Measurements from ENCODE around the gene GTF2B.

The GTF2B gene

DNA sequence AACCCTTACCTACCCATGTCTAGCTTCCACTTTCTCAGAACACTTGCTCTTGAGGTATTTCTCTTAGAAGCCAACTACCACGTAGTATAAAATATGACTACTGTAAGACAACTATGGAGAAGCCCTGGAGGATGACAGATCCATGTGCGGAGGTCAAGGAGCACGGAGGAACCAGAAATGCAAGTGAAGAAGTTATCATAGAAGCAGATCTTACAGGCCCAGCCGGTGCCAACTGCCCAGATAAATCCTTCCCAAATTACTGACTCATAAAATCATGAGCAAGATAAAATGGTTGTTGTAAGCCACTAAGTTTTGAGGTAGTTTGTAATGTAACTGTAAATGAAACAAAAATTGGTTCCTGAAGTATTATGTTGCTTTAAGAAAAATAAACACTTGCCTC, 12.6 kb downstream of the GTF2B start:
- WGBS, 2 donors (ENCODE audit: extremely low coverage in 2 of 2, insufficient read length in 2 of 2, insufficient replicate concordance in 1 of 2), result no CpG with 5 or more reads among the region's 4 CpGs
- Histone ChIP-seq H4K91ac (ENCODE audit: low read depth, low read length, poor library complexity) (no peak overlapping the region), H3K18ac (ENCODE audit: low read length) (no peak overlapping the region)

DNA sequence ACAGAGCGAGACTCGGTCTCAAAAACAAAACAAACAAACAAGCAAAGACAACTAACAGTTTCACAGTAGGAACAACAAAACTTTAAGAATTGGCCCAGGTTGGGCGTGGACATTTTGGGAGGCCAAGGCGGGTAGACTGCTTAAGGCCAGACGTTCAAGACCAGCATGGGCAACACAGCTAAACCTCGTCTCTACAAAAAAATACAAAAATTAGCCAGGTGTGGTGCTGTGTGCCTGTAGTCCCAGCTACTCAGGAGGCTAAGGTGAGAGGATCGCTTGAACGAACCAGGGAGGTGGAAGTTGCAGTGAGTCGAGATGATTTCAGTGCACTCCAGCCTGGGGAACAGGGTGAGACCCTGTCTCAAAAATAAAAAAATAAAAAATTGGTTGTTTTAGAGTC, 13.5 kb downstream of the GTF2B start:
- H3K4ac ChIP-seq (ENCODE audit: low read length), result no peak overlapping the region
- H2BK120ac ChIP-seq (ENCODE audit: low read depth, low read length), result no peak overlapping the region
- H3K23ac ChIP-seq (ENCODE audit: low read depth, low read length, poor library complexity), result no peak overlapping the region
- H4K8ac ChIP-seq (ENCODE audit: low read depth, low read length), result no peak overlapping the region
- H2AFZ ChIP-seq (ENCODE audit: low read length), result no peak overlapping the region
- no peak overlapping the region for H2AK5ac ChIP-seq (ENCODE audit: low read depth, low read length)
- H3K4me3 ChIP-seq (ENCODE audit: low read length in 2 of 2), result no peak overlapping the region
- no peak overlapping the region for H3K18ac ChIP-seq (ENCODE audit: low read length)
- no CpG with 5 or more reads among the region's 9 CpGs for WGBS, 2 donors (ENCODE audit: extremely low coverage in 2 of 2, insufficient read length in 2 of 2, insufficient replicate concordance in 1 of 2)
- H3K79me1 ChIP-seq (ENCODE audit: low read depth, low read length), result no peaks in the 10 kb centered on the region
- H3K9ac ChIP-seq (ENCODE audit: low read depth, low read length, poor library complexity), result no peak overlapping the region
- H2BK15ac ChIP-seq (ENCODE audit: low read length), result no peak overlapping the region
- H3K4me1 ChIP-seq (ENCODE audit: control insufficient read depth in 2 of 2, insufficient read depth in 1 of 2, low read depth in 1 of 2, low read length in 2 of 2), result no peaks in the 10 kb centered on the region
- H2BK5ac ChIP-seq (ENCODE audit: low read length), result no peak overlapping the region
- no peak overlapping the region for H3K27ac ChIP-seq (replicated peaks; ENCODE audit: low read length)
- peaks cover 0 to 40% of the 10 kb centered on the region in 2 donors for H3K36me3 ChIP-seq (replicated peaks in 1 of 2; ENCODE audit: control insufficient read depth in 2 of 2, insufficient read depth in 2 of 2, low read length in 2 of 2)
- H2BK12ac ChIP-seq (ENCODE audit: low read length), result no peak overlapping the region
- no peaks in the 10 kb centered on the region for H3K27me3 ChIP-seq (ENCODE audit: control insufficient read depth in 3 of 3, insufficient read depth in 3 of 3, low read depth in 1 of 3, low read length in 3 of 3)
- no peak overlapping the region for H3K4me2 ChIP-seq (ENCODE audit: insufficient read depth, low read length, poor library complexity, severe bottlenecking)
- H4K91ac ChIP-seq (ENCODE audit: low read depth, low read length, poor library complexity), result no peak overlapping the region
- DNase-seq (ENCODE audit: low spot score), result no peak
- H3K14ac ChIP-seq (ENCODE audit: low read length), result no peak overlapping the region
- H3K9me3 ChIP-seq (replicated peaks in 1 of 2; ENCODE audit: control insufficient read depth in 2 of 2, insufficient read depth in 1 of 2, low read depth in 1 of 2, low read length in 2 of 2), result no peaks in the 10 kb centered on the region

More for the DNA sequence above, 12.6 kb downstream of the GTF2B start:
- H3K4me1 ChIP-seq (ENCODE audit: control insufficient read depth in 2 of 2, insufficient read depth in 1 of 2, low read depth in 1 of 2, low read length in 2 of 2), result no peaks in the 10 kb centered on the region
- H2BK15ac ChIP-seq (ENCODE audit: low read length), result no peak overlapping the region
- no peak overlapping the region for H3K4ac ChIP-seq (ENCODE audit: low read length)
- no peak overlapping the region for H2BK120ac ChIP-seq (ENCODE audit: low read depth, low read length)
- no peaks in the 10 kb centered on the region for H3K79me1 ChIP-seq (ENCODE audit: low read depth, low read length)
- H3K27ac ChIP-seq (replicated peaks; ENCODE audit: low read length), result no peak overlapping the region
- H3K36me3 ChIP-seq (replicated peaks in 1 of 2; ENCODE audit: control insufficient read depth in 2 of 2, insufficient read depth in 2 of 2, low read length in 2 of 2), result peaks cover 0 to 46% of the 10 kb centered on the region in 2 donors
- no peak overlapping the region for H4K8ac ChIP-seq (ENCODE audit: low read depth, low read length)
- no peaks in the 10 kb centered on the region for H3K27me3 ChIP-seq (ENCODE audit: control insufficient read depth in 3 of 3, insufficient read depth in 3 of 3, low read depth in 1 of 3, low read length in 3 of 3)
- no peak overlapping the region for H2AFZ ChIP-seq (ENCODE audit: low read length)
- no peak overlapping the region for H2BK5ac ChIP-seq (ENCODE audit: low read length)
- no peaks in the 10 kb centered on the region for H3K9me3 ChIP-seq (replicated peaks in 1 of 2; ENCODE audit: control insufficient read depth in 2 of 2, insufficient read depth in 1 of 2, low read depth in 1 of 2, low read length in 2 of 2)
- H3K23ac ChIP-seq (ENCODE audit: low read depth, low read length, poor library complexity), result no peak overlapping the region
- no peak overlapping the region for H3K4me3 ChIP-seq (ENCODE audit: low read length in 2 of 2)
- H2BK12ac ChIP-seq (ENCODE audit: low read length), result no peak overlapping the region
- no peak overlapping the region for H2AK5ac ChIP-seq (ENCODE audit: low read depth, low read length)
- no peak for DNase-seq (ENCODE audit: low spot score)
- no peak overlapping the region for H3K9ac ChIP-seq (ENCODE audit: low read depth, low read length, poor library complexity)
- no peak overlapping the region for H3K14ac ChIP-seq (ENCODE audit: low read length)
- no peak overlapping the region for H3K4me2 ChIP-seq (ENCODE audit: insufficient read depth, low read length, poor library complexity, severe bottlenecking)

DNA sequence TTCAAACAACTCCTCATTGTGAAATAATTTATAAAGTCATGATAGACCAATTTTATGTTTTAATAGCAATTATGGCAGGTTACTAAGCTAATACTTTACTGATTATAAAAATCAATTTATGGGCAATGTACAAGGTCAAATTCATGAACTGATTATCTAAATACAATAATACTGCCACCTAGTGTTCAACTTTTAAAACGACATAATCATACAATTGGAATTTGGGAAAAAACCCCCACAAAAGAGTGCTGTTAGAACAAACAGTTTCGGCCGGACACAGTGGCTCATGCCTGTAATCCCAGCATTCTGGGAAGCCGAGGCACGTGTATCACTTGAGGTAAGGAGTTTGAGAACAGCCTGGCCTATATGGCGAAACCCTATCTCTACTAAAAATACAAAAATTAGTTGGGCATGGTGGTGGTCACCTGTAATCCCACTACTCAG, 14.0 kb downstream of the GTF2B start:
- Histone ChIP-seq H2AFZ (ENCODE audit: low read length) (no peak overlapping the region), H3K79me1 (ENCODE audit: low read depth, low read length) (no peaks in the 10 kb centered on the region), H3K23ac (ENCODE audit: low read depth, low read length, poor library complexity) (no peak overlapping the region), H3K18ac (ENCODE audit: low read length) (no peak overlapping the region), H3K27ac (replicated peaks; ENCODE audit: low read length) (no peak overlapping the region), H3K4ac (ENCODE audit: low read length) (no peak overlapping the region), H3K27me3 (ENCODE audit: control insufficient read depth in 3 of 3, insufficient read depth in 3 of 3, low read depth in 1 of 3, low read length in 3 of 3) (no peaks in the 10 kb centered on the region), H3K4me1 (ENCODE audit: control insufficient read depth in 2 of 2, insufficient read depth in 1 of 2, low read depth in 1 of 2, low read length in 2 of 2) (no peaks in the 10 kb centered on the region), H3K14ac (ENCODE audit: low read length) (no peak overlapping the region), H2BK12ac (ENCODE audit: low read length) (no peak overlapping the region), H4K91ac (ENCODE audit: low read depth, low read length, poor library complexity) (no peak overlapping the region), H4K8ac (ENCODE audit: low read depth, low read length) (no peak overlapping the region), H3K4me3 (ENCODE audit: low read length in 2 of 2) (no peak overlapping the region), H3K9ac (ENCODE audit: low read depth, low read length, poor library complexity) (no peak overlapping the region), H2AK5ac (ENCODE audit: low read depth, low read length) (no peak overlapping the region), H2BK5ac (ENCODE audit: low read length) (no peak overlapping the region), H2BK120ac (ENCODE audit: low read depth, low read length) (no peak overlapping the region), H3K9me3 (replicated peaks in 1 of 2; ENCODE audit: control insufficient read depth in 2 of 2, insufficient read depth in 1 of 2, low read depth in 1 of 2, low read length in 2 of 2) (no peaks in the 10 kb centered on the region), H2BK15ac (ENCODE audit: low read length) (no peak overlapping the region), H3K4me2 (ENCODE audit: insufficient read depth, low read length, poor library complexity, severe bottlenecking) (no peak overlapping the region), H3K36me3 (replicated peaks in 1 of 2; ENCODE audit: control insufficient read depth in 2 of 2, insufficient read depth in 2 of 2, low read length in 2 of 2) (peaks cover 0 to 38% of the 10 kb centered on the region in 2 donors)
- WGBS, 2 donors (ENCODE audit: extremely low coverage in 2 of 2, insufficient read length in 2 of 2, insufficient replicate concordance in 1 of 2), result no CpG with 5 or more reads among the region's 6 CpGs
- DNase-seq (ENCODE audit: low spot score), result peak; percentile 14

DNA sequence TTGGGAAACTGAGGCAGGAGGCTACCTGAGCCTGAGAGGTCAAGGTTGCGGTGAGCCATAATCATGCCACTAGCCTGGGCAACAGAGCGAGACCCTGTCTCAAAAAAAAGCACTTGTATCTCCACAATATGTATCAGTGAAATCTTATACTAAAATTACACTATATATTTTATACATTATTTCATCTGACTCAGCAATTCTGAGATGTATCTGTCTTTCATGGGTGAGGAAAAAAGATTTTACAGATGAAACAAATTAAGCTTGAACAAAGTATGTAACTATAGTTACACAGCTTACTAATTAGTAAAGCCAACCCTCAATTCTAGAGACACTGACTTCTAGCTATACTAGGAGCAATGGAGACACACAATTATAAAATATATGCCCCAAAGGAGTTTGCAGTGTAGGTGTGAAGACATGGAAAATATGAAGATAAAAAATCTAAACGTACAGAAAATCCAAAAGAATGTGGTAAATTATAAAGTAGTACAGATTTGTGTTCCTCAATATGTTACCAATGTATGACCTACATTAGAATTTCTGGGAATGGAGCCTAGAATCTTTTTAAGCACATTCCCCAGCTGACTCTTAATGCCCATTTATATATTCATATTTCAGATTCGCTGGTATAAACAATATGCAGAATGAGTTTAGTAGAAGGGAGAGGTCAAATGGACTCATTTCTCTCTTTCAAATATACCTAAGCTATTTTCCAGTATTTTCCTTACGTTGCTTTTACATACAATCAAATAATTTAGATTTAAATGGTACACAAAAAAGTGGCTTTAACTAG, 14.6 kb downstream of the GTF2B start:
- no peaks in the 10 kb centered on the region for H3K79me1 ChIP-seq (ENCODE audit: low read depth, low read length)
- no peaks in the 10 kb centered on the region for H3K27me3 ChIP-seq (ENCODE audit: control insufficient read depth in 3 of 3, insufficient read depth in 3 of 3, low read depth in 1 of 3, low read length in 3 of 3)
- WGBS, 2 donors (ENCODE audit: extremely low coverage in 2 of 2, insufficient read length in 2 of 2, insufficient replicate concordance in 1 of 2), result no CpG with 5 or more reads among the region's 5 CpGs
- no peak for DNase-seq (ENCODE audit: low spot score)
- no peak overlapping the region for H3K4me2 ChIP-seq (ENCODE audit: insufficient read depth, low read length, poor library complexity, severe bottlenecking)
- H2BK120ac ChIP-seq (ENCODE audit: low read depth, low read length), result no peak overlapping the region
- H3K27ac ChIP-seq (replicated peaks; ENCODE audit: low read length), result no peak overlapping the region
- H3K14ac ChIP-seq (ENCODE audit: low read length), result no peak overlapping the region
- H3K4ac ChIP-seq (ENCODE audit: low read length), result no peak overlapping the region
- H2BK15ac ChIP-seq (ENCODE audit: low read length), result no peak overlapping the region
- H4K8ac ChIP-seq (ENCODE audit: low read depth, low read length), result no peak overlapping the region
- no peak overlapping the region for H4K91ac ChIP-seq (ENCODE audit: low read depth, low read length, poor library complexity)
- no peak overlapping the region for H2BK5ac ChIP-seq (ENCODE audit: low read length)
- no peak overlapping the region for H2AK5ac ChIP-seq (ENCODE audit: low read depth, low read length)
- no peak overlapping the region for H3K23ac ChIP-seq (ENCODE audit: low read depth, low read length, poor library complexity)
- H2BK12ac ChIP-seq (ENCODE audit: low read length), result no peak overlapping the region
- no peak overlapping the region for H3K9ac ChIP-seq (ENCODE audit: low read depth, low read length, poor library complexity)
- H3K4me3 ChIP-seq (ENCODE audit: low read length in 2 of 2), result no peak overlapping the region
- H2AFZ ChIP-seq (ENCODE audit: low read length), result no peak overlapping the region
- H3K9me3 ChIP-seq (replicated peaks in 1 of 2; ENCODE audit: control insufficient read depth in 2 of 2, insufficient read depth in 1 of 2, low read depth in 1 of 2, low read length in 2 of 2), result no peaks in the 10 kb centered on the region
- no peak overlapping the region for H3K18ac ChIP-seq (ENCODE audit: low read length)
- peaks cover 0 to 33% of the 10 kb centered on the region in 2 donors for H3K36me3 ChIP-seq (replicated peaks in 1 of 2; ENCODE audit: control insufficient read depth in 2 of 2, insufficient read depth in 2 of 2, low read length in 2 of 2)
- no peaks in the 10 kb centered on the region for H3K4me1 ChIP-seq (ENCODE audit: control insufficient read depth in 2 of 2, insufficient read depth in 1 of 2, low read depth in 1 of 2, low read length in 2 of 2)
